Thyroid gland (tissue), 4 donors: ENCODE measurements around the gene CSF3R.

ENCODE experiments used
- CTCF ChIP-seq, 6 experiments: fragments of 200-600 bp in 3 of 6; fragments of 450-650 bp in 3 of 6; sonication (generic) in 3 of 6; IDR thresholded peaks; one replicate each; pipeline ENCODE4 v1.5.1; 2016 to 2019; ENCODE audit warnings: antibody characterized with exemption in 6 of 6, mild to moderate bottlenecking in 2 of 6, inconsistent platforms in 1 of 6, moderate library complexity in 1 of 6
- POLR2A ChIP-seq, 2 donors: fragments of 450-650 bp; IDR thresholded peaks; one replicate each; pipeline ENCODE4 v1.6.1; 2017; ENCODE audit warnings: antibody characterized with exemption in 2 of 2, mild to moderate bottlenecking in 2 of 2, moderate library complexity in 1 of 2

DNA sequence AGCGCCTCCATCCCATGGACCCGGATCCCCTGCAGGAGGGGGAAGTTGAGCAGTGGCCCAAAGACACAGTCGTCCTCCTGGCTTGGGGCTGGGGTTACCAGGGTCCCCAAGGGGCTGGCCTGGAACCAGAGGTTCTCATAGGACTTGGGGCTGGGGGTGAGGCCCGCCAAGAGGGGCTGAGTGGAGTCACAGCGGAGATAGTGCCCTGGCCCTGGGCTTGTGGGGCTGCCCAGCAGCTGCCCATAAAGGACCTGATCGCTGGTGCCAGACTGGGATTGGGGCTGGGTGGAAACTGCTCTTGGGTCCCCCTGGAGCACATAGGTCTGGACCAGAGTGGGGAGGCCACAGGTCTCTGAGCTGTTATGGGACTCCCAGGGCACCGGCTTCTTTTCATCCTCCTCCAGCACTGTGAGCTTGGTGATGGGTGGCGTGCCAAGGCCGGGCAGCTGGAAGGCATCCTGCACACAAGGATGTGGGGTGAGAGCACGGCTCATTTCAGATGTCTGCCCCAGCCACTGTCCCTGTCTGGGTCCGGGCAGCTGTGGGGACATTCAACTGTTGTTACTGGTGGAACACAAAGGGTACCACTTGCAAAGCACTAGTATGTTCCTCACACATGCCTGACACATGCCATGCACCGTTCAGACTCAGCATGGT is 16.2 kb downstream of the CSF3R start:
- TF ChIP-seq CTCF (IDR thresholded peaks at IDR 0.05) (no peak), POLR2A (IDR thresholded peaks at IDR 0.05) (no peak)
